Parathyroid adenoma (tissue), 2 donors: ENCODE results near the gene SAP30L.

ENCODE experiments used
- H2AFZ ChIP-seq: fragments of 300-600 bp; sonication (generic); one replicate; pipeline ENCODE4 v1.7.0; 2017; ENCODE audit warnings: antibody characterized with exemption, mild to moderate bottlenecking
- H3K27ac ChIP-seq: fragments of 300-600 bp; sonication (generic); one replicate; pipeline ENCODE4 v1.7.0; 2017
- H3K27me3 ChIP-seq: fragments of 300-600 bp; sonication (generic); one replicate; pipeline ENCODE4 v1.7.0; 2017; ENCODE audit warnings: low read length; ENCODE audit not compliant: control insufficient read depth, insufficient read depth
- H3K36me3 ChIP-seq: fragments of 300-600 bp; sonication (generic); one replicate; pipeline ENCODE4 v1.7.0; 2017; ENCODE audit warnings: low read length; ENCODE audit not compliant: control insufficient read depth, insufficient read depth
- H3K4me1 ChIP-seq: fragments of 300-600 bp; sonication (generic); one replicate; pipeline ENCODE4 v1.7.0; 2017; ENCODE audit warnings: control low read depth
- H3K4me2 ChIP-seq: fragments of 300-600 bp; sonication (generic); one replicate; pipeline ENCODE4 v1.7.0; 2017; ENCODE audit warnings: low read length
- H3K4me3 ChIP-seq: fragments of 300-600 bp; sonication (generic); one replicate; pipeline ENCODE4 v1.7.0; 2017; ENCODE audit warnings: low read depth, low read length
- H3K79me2 ChIP-seq: fragments of 300-600 bp; sonication (generic); one replicate; pipeline ENCODE4 v1.7.0; 2017; ENCODE audit warnings: control low read depth
- H3K9ac ChIP-seq: fragments of 300-600 bp; sonication (generic); one replicate; pipeline ENCODE4 v1.7.0; 2017; ENCODE audit warnings: mild to moderate bottlenecking
- H3K9me3 ChIP-seq: fragments of 300-600 bp; sonication (generic); one replicate; pipeline ENCODE4 v1.7.0; 2017; ENCODE audit warnings: low read length; ENCODE audit not compliant: control insufficient read depth
- CTCF ChIP-seq: fragments of 300-600 bp; sonication (generic); IDR thresholded peaks from one replicate; pipeline ENCODE4 v1.7.0; 2017; ENCODE audit warnings: antibody characterized with exemption, mild to moderate bottlenecking
- donor health status: primary hyperparathyroidism.

The SAP30L gene

GRCh38 chr5:154446195-154447088 is 645 bp downstream of the SAP30L start:
- H3K27me3 ChIP-seq: no peaks in the 10 kb centered on the region
- H3K27ac ChIP-seq: peak overlapping the region; percentile 58
- peak overlapping the region; percentile 65 for H3K4me3 ChIP-seq
- TF ChIP-seq CTCF: no peak
- peaks cover 13% of the 10 kb centered on the region for H3K79me2 ChIP-seq
- peak overlapping the region; percentile 41 for H3K9ac ChIP-seq
- no peaks in the 10 kb centered on the region for H3K9me3 ChIP-seq
- H3K4me2 ChIP-seq: peak overlapping the region; percentile 71
- no peaks in the 10 kb centered on the region for H3K36me3 ChIP-seq
- H3K4me1 ChIP-seq: no peaks in the 10 kb centered on the region
- H2AFZ ChIP-seq: peak overlapping the region; percentile 80

GRCh38 chr5:154447089-154447725 is 1.4 kb downstream of the SAP30L start:
- peak overlapping the region; percentile 71 for H3K4me2 ChIP-seq
- no peaks in the 10 kb centered on the region for H3K27me3 ChIP-seq
- peaks cover 13% of the 10 kb centered on the region for H3K79me2 ChIP-seq
- no peaks in the 10 kb centered on the region for H3K36me3 ChIP-seq
- peak overlapping the region; percentile 58 for H3K27ac ChIP-seq
- H2AFZ ChIP-seq: peak overlapping the region; percentile 80
- H3K4me3 ChIP-seq: peak overlapping the region; percentile 65
- H3K4me1 ChIP-seq: no peaks in the 10 kb centered on the region
- no peak for TF ChIP-seq CTCF
- no peaks in the 10 kb centered on the region for H3K9me3 ChIP-seq
- H3K9ac ChIP-seq: no peak overlapping the region

GRCh38 chr5:154449786-154450185 is 4.0 kb downstream of the SAP30L start:
- no peak overlapping the region for H3K4me2 ChIP-seq
- no peak overlapping the region for H3K27ac ChIP-seq
- peaks cover 13% of the 10 kb centered on the region for H3K79me2 ChIP-seq
- no peak overlapping the region for H3K9ac ChIP-seq
- no peak for TF ChIP-seq CTCF
- H3K4me3 ChIP-seq: no peak overlapping the region
- H2AFZ ChIP-seq: no peak overlapping the region
- no peaks in the 10 kb centered on the region for H3K9me3 ChIP-seq
- no peaks in the 10 kb centered on the region for H3K27me3 ChIP-seq
- H3K4me1 ChIP-seq: no peaks in the 10 kb centered on the region
- no peaks in the 10 kb centered on the region for H3K36me3 ChIP-seq

GRCh38 chr5:154451957-154452356 is 6.2 kb downstream of the SAP30L start:
- no peak overlapping the region for H3K27ac ChIP-seq
- no peak overlapping the region for H3K4me2 ChIP-seq
- no peak overlapping the region for H2AFZ ChIP-seq
- no peaks in the 10 kb centered on the region for H3K27me3 ChIP-seq
- no peak overlapping the region for H3K9ac ChIP-seq
- no peak overlapping the region for H3K4me3 ChIP-seq
- H3K4me1 ChIP-seq: no peaks in the 10 kb centered on the region
- H3K79me2 ChIP-seq: peaks cover 13% of the 10 kb centered on the region
- no peaks in the 10 kb centered on the region for H3K36me3 ChIP-seq
- TF ChIP-seq CTCF: no peak
- no peaks in the 10 kb centered on the region for H3K9me3 ChIP-seq
